Measurements from ENCODE around the gene HDAC8.

GRCh38 chrX:72430405-72430968, 142.2 kb downstream of the HDAC8 start:
- TF ChIP-seq CTCF (IDR thresholded peaks at IDR 0.05) (no peak), POLR2A (IDR thresholded peaks at IDR 0.05) (no peak)

Measured in lower leg skin (tissue), 3 donors.